ENCODE results near the gene CAPZA3. TPM values are rescaled to one million over a fixed set of nuclear protein-coding genes. Genes with fewer than 3 reads are reported as not detected.

The CAPZA3 gene
- total and polyA plus RNA-seq, 11 donors: not detected

GRCh38 chr12:18720690-18721089 lies 17.2 kb upstream of the CAPZA3 start:
- Histone ChIP-seq H3K36me3 (no peaks in the 10 kb centered on the region), H3K27ac (no peak overlapping the region), H3K27me3 (no peaks in the 10 kb centered on the region), H3K4me1 (no peaks in the 10 kb centered on the region), H3K9me3 (no peaks in the 10 kb centered on the region), H3K4me3 (no peak overlapping the region)
- DNase-seq (no peak), ATAC-seq (no peak)
- intact Hi-C loops (cut with DNase I): no loop called here
- TF ChIP-seq POLR2A (IDR thresholded peaks at IDR 0.05): no peak
- no peak for TF ChIP-seq CTCF (IDR thresholded peaks at IDR 0.05)

- intact Hi-C loops (cut with DNase I): no loop called here
- no peak for TF ChIP-seq CTCF (IDR thresholded peaks at IDR 0.05)
- no peak for TF ChIP-seq POLR2A (IDR thresholded peaks at IDR 0.05)
- Histone ChIP-seq H3K9me3 (no peaks in the 10 kb centered on the region), H3K27me3 (no peaks in the 10 kb centered on the region), H3K36me3 (no peaks in the 10 kb centered on the region), H3K4me1 (no peaks in the 10 kb centered on the region), H3K27ac (no peak overlapping the region), H3K4me3 (no peak overlapping the region)
- ATAC-seq (no peak), DNase-seq (no peak)
- WGBS, 4 donors: 86 to 100% (median 95%) methylated on average over 1 of the region's 1 CpG
Observed at GRCh38 chr12:18721452-18721851, 16.5 kb upstream of the CAPZA3 start.

- ATAC-seq (no peak), DNase-seq (no peak)
- Histone ChIP-seq H3K9me3 (no peaks in the 10 kb centered on the region), H3K4me1 (no peaks in the 10 kb centered on the region), H3K27ac (no peak overlapping the region), H3K4me3 (no peak overlapping the region), H3K27me3 (no peaks in the 10 kb centered on the region), H3K36me3 (no peaks in the 10 kb centered on the region)
- WGBS, 4 donors: 94 to 99% (median 95%) methylated on average over 2 of the region's 2 CpGs
- TF ChIP-seq CTCF (IDR thresholded peaks at IDR 0.05): no peak
- TF ChIP-seq POLR2A (IDR thresholded peaks at IDR 0.05): no peak
- intact Hi-C loops (cut with DNase I): no loop called here
Observed at GRCh38 chr12:18723752-18724151, 14.2 kb upstream of the CAPZA3 start.

GRCh38 chr12:18731156-18731555 lies 6.8 kb upstream of the CAPZA3 start:
- 75 to 91% (median 82%) methylated on average over 5 of the region's 5 CpGs for WGBS, 4 donors
- peaks cover 0 to 25% (median 10%) of the 10 kb centered on the region in 12 donors for H3K9me3 ChIP-seq
- no peaks in the 10 kb centered on the region for H3K4me1 ChIP-seq
- no peak for TF ChIP-seq POLR2A (IDR thresholded peaks at IDR 0.05)
- no peak for TF ChIP-seq CTCF (IDR thresholded peaks at IDR 0.05)
- intact Hi-C loops (cut with DNase I): no loop called here
- DNase-seq (no peak), ATAC-seq (no peak)
- H3K27ac ChIP-seq: no peak overlapping the region
- H3K27me3 ChIP-seq: no peaks in the 10 kb centered on the region
- H3K4me3 ChIP-seq: no peak overlapping the region
- no peaks in the 10 kb centered on the region for H3K36me3 ChIP-seq

Measured in heart left ventricle (tissue), 16 donors.